Lower leg skin (tissue), 4 donors: Measurements from ENCODE around the gene DHX57. TPM values are rescaled to one million over a fixed set of nuclear protein-coding genes. Genes with fewer than 3 reads are reported as not detected.

ENCODE experiments used
- DNase-seq, 2 donors: peaks; one replicate each; pipeline ENCODE4 v3.0.0-alpha.2; 2019; ENCODE audit warnings: low spot score in 2 of 2
- H3K4me3 ChIP-seq: fragments of 200-600 bp; sonication (generic); 2 replicates; pipeline ENCODE4 v1.5.1; 2017; ENCODE audit warnings: mild to moderate bottlenecking, low read depth; ENCODE audit not compliant: poor library complexity, severe bottlenecking
- POLR2A ChIP-seq, 2 donors: fragments of 450-650 bp; IDR thresholded peaks; one replicate each; pipeline ENCODE4 v1.6.1; 2016 to 2017; ENCODE audit warnings: antibody characterized with exemption in 2 of 2, mild to moderate bottlenecking in 1 of 2, moderate library complexity in 1 of 2
- WGBS, 2 donors: methylation state at CpG; one replicate each; pipeline ENCODE4 v1.1.5; 2018; 5-methylcytosine and 5-hydroxymethylcytosine counted together
- intact Hi-C: fragments of 100-400 bp; cut with DNase I; formaldehyde crosslinking; loops from one replicate; pipeline ENCODE4 v1.15.0; 2023; ENCODE audit warnings: low total_unique reads
- total RNA-seq, 4 donors: library from RNA; depleted of rRNA; stranded (reverse); fragments of >200 nt; gene quantifications; one replicate each; pipeline ENCODE4 v1.1.0, GENCODE V29; 2016
- TF ChIP-seq, protein P1 (sequence below), 3 donors: fragments of 450-650 bp; IDR thresholded peaks; one replicate each; pipeline ENCODE4 v1.5.1; 2016; ENCODE audit warnings: antibody characterized with exemption in 3 of 3, mild to moderate bottlenecking in 3 of 3, moderate library complexity in 2 of 3

The DHX57 gene
- total RNA-seq, 4 donors from 2014 or later, result 6.8 to 19.9 (median 15.8) TPM

DNA sequence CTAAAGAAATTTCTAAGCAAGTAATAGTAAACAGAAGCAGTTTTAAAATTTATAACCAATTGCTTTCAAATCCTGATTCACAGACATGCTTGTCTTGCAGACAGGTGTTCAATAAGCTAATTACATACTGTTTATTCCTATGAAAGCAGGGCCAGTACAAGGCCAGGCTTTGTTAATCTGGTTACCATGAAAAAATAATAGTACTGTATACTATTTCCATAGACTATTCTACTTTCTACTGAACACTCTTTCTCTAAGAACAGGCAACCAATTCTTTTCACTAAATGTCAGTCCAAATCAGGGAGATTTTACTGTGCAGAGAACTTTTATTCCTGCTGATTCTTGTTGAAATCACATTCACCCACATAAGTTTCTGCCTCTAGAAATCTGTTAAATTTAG lies 121.7 kb downstream of the DHX57 start:
- no peak overlapping the region for H3K4me3 ChIP-seq
- no peak for DNase-seq
- TF ChIP-seq, protein P1, sequence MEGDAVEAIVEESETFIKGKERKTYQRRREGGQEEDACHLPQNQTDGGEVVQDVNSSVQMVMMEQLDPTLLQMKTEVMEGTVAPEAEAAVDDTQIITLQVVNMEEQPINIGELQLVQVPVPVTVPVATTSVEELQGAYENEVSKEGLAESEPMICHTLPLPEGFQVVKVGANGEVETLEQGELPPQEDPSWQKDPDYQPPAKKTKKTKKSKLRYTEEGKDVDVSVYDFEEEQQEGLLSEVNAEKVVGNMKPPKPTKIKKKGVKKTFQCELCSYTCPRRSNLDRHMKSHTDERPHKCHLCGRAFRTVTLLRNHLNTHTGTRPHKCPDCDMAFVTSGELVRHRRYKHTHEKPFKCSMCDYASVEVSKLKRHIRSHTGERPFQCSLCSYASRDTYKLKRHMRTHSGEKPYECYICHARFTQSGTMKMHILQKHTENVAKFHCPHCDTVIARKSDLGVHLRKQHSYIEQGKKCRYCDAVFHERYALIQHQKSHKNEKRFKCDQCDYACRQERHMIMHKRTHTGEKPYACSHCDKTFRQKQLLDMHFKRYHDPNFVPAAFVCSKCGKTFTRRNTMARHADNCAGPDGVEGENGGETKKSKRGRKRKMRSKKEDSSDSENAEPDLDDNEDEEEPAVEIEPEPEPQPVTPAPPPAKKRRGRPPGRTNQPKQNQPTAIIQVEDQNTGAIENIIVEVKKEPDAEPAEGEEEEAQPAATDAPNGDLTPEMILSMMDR (IDR thresholded peaks at IDR 0.05), result no peak
- no peak for TF ChIP-seq POLR2A (IDR thresholded peaks at IDR 0.05)
- intact Hi-C loops, result no loop called here

DNA sequence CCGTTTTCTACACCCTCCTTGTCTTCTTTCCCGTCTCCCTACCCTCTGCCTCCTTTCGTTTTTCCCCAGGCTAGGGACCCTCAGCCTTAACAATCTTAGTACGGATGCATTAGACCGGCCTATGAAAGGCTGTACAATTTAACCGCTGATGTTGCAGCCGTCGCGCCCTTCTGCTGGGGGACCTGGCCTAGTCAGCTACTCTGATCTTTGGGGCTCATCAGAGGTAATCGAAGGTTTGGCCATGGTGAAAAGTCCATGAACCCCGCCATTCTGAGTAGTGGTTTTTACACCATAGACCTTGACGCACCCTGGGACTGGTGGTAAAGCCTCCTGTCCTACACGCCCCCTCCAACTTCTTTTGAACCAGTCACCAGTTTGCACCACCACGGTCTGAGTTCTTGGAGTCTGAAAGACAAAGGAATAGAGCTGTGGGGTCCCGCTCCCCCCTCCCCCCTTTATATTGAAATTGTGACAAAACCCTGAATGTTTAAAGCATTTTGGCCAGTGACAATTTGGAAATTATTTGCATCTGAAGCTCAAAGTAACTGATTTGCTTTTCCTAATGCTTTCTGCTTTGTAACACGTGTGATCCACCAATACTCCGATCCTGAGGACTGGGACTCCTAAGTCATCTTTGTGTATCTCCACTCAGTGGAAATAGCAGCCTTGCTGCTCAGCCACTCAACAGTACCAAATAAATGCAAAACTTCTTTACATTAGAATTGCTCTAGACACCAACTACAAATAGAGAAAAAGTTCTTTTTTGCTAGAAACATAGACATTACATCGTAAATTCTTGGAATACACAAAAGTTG lies 123.9 kb downstream of the DHX57 start:
- intact Hi-C loops, result no loop called here
- TF ChIP-seq, protein P1 (IDR thresholded peaks at IDR 0.05), result no peak
- no peak for TF ChIP-seq POLR2A (IDR thresholded peaks at IDR 0.05)
- H3K4me3 ChIP-seq, result peak overlapping the region; percentile 23
- no peak for DNase-seq
- 22 to 27% methylated on average over 18 of the region's 18 CpGs for WGBS, 2 donors

DNA sequence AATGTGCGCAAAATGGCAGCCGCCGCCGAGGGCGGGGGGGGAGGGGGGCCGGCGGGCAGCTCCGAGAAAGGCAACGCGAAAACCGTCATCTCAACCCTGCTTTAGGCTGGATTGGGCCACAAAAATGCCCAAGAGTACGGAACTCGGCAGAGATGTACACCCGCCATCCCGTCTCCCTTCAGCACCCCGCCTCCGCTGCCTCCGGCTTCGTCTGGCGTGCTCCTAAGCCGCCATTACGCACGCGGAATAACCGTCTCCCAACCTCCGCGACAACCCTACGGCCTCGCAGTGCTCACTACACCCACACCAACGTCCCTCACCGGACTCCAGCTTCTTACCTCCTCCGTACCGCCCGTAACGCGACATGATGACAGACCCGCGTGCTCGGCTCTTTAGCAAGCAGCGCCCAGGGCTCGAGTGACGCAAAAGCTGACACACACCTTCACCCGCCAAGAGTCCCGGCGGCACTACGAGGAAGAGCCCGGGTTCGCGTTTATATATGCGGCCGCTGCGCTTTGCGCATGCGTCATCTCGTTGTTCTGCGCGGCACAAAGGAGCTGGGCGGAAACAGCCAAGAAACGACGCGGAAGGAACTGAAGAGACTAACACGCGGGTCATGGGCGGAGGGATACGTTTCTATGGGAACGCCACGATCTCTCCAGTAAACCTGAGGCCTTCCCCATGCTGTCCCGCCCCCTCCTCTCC lies 124.7 kb downstream of the DHX57 start, which contains the start of gene SRSF7:
TSS of gene SRSF7 (minus strand) at position 471 of the 705 bp plus-strand sequence. CDS start at position 366, 105 bp downstream.
- 0% methylated on average over 62 to 65 of the region's 68 CpGs for WGBS, 2 donors
- intact Hi-C loops, result no loop called here

DNA sequence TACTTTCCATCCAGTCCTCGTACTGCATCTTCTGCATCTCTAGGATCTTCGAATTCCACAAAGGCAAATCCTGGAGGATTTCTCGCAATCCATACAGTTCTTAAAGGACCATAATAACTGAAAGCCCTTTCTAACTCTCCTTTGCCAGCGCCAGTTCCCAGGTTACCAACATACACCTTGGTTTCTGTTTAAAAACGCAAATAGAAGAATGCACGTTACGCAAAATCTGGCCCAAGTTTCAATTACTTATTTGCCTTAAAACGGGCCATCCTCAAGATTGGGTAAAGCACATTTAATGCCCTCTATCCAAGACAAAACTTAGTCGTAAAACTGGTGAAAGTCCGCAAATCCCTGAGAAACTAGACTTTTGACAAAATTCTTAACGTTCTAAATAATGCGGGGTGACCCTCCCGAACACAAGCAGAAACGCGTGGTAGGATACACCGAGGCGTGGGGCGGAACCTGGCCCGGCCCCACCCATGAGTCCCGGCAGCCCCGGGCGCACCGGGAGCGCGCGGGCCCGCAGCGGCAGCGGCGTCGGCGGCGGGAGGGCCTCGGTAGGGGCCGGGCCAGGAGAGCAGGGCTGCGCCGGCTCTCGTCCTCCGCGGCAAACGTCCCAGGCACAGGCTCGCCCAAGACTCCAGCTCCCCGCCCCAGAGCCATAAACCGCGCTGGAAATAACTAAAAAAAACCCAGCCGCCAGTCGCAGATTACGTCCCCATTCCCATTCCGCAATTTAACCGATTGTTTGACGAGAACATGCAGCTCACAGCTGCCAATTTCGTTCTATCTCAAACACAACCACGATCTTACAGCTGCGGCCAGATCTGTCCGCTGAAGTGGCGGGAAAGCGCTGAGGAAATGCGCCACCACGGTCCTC lies 125.5 kb downstream of the DHX57 start:
- peak in 1 of 2 donors; percentile 80 for TF ChIP-seq POLR2A (IDR thresholded peaks at IDR 0.05)
- TF ChIP-seq, protein P1 (IDR thresholded peaks at IDR 0.05), result no peak
- 0% methylated on average over 41 to 44 of the region's 59 CpGs for WGBS, 2 donors
- DNase-seq, result peak; percentile 43 to 93
- intact Hi-C loops, result no loop called here
- peak overlapping the region; percentile 77 for H3K4me3 ChIP-seq

More for the DNA sequence above, 124.7 kb downstream of the DHX57 start, which contains the start of gene SRSF7:
- H3K4me3 ChIP-seq, result peak within 1 kb of the TSS; percentile 77
- TF ChIP-seq POLR2A (IDR thresholded peaks at IDR 0.05), result peak in 1 of 2 donors; percentile 100
- TF ChIP-seq, protein P1 (IDR thresholded peaks at IDR 0.05), result no peak
- DNase-seq, result peak; percentile 98 to 99
